Peyer's patch (tissue), 4 donors: ENCODE measurements around the gene LRRC73.

ENCODE experiments used
- CTCF ChIP-seq, 6 experiments: fragments of 450-650 bp in 4 of 6; fragments of 200-600 bp in 2 of 6; sonication (generic) in 1 of 6; IDR thresholded peaks; one replicate each; pipeline ENCODE4 v1.5.1; 2017 to 2019; ENCODE audit warnings: antibody characterized with exemption in 6 of 6, mild to moderate bottlenecking in 3 of 6, moderate library complexity in 1 of 6
- POLR2A ChIP-seq, 2 donors: fragments of 450-650 bp; IDR thresholded peaks; one replicate each; pipeline ENCODE4 v1.5.1; 2017; ENCODE audit warnings: antibody characterized with exemption in 2 of 2, mild to moderate bottlenecking in 2 of 2, moderate library complexity in 2 of 2

- TF ChIP-seq CTCF (IDR thresholded peaks at IDR 0.05) (peak; percentile 85 to 97 (median 95)), POLR2A (IDR thresholded peaks at IDR 0.05) (no peak)
Observed at GRCh38 chr6:43506667-43507471, 3.3 kb downstream of the LRRC73 start.
